ENCODE data around the gene XXYLT1.
"Not testable (repeated sequence)": the region's sequence is repeated elsewhere in the genome, so short reads cannot be mapped to it uniquely, and the experiment has no call there.

The XXYLT1 gene

GRCh38 chr3:195249858-195250464 lies 21.0 kb downstream of the XXYLT1 start:
- no peak for DNase-seq

- DNase-seq = no peak
Measured at GRCh38 chr3:195249057-195249770, 21.7 kb downstream of the XXYLT1 start.

GRCh38 chr3:195248281-195248680 lies 22.7 kb downstream of the XXYLT1 start:
- no peak for DNase-seq

- no peak for DNase-seq
Measured at GRCh38 chr3:195247863-195248189, 23.1 kb downstream of the XXYLT1 start.

GRCh38 chr3:195247086-195247862 lies 23.7 kb downstream of the XXYLT1 start:
- no peak for DNase-seq

GRCh38 chr3:195246581-195246995 lies 24.4 kb downstream of the XXYLT1 start:
- peak; percentile 72 for DNase-seq

- DNase-seq = no peak
Measured at GRCh38 chr3:195245531-195245951, 25.4 kb downstream of the XXYLT1 start.

GRCh38 chr3:195241592-195242355 lies 29.2 kb downstream of the XXYLT1 start:
- DNase-seq = no peak

- DNase-seq = no peak
Measured at GRCh38 chr3:195240939-195241338, 30.0 kb downstream of the XXYLT1 start.

GRCh38 chr3:195240171-195240701 lies 30.7 kb downstream of the XXYLT1 start:
- DNase-seq = no peak

- no peak for DNase-seq
Measured at GRCh38 chr3:195239121-195239520, 31.8 kb downstream of the XXYLT1 start.

- no peak for DNase-seq
Measured at GRCh38 chr3:195238586-195239118, 32.3 kb downstream of the XXYLT1 start.

GRCh38 chr3:195238081-195238571 lies 32.8 kb downstream of the XXYLT1 start:
- no peak for DNase-seq

- no peak for DNase-seq
Measured at GRCh38 chr3:195236801-195237570, 34.0 kb downstream of the XXYLT1 start.

GRCh38 chr3:195236076-195236798 lies 34.7 kb downstream of the XXYLT1 start:
- DNase-seq = no peak

- DNase-seq = no peak
Measured at GRCh38 chr3:195230244-195230643, 40.7 kb downstream of the XXYLT1 start.

- not testable (repeated sequence) for DNase-seq
Measured at GRCh38 chr3:195228886-195229285, 42.1 kb downstream of the XXYLT1 start.

GRCh38 chr3:195227871-195228270 lies 43.1 kb downstream of the XXYLT1 start:
- no peak for DNase-seq

GRCh38 chr3:195226900-195227447 lies 44.0 kb downstream of the XXYLT1 start:
- DNase-seq = no peak

GRCh38 chr3:195226445-195226844 lies 44.5 kb downstream of the XXYLT1 start:
- DNase-seq = no peak
